ENCODE measurements around the gene DHPS.
"Not testable (repeated sequence)": the region's sequence is repeated elsewhere in the genome, so short reads cannot be mapped to it uniquely, and the experiment has no call there.

Gene DHPS

GRCh38 chr19:12681074-12681987 lies at the start of gene DHPS:
DHPS (minus strand) TSS chr19:12681880; CDS start chr19:12681766, 114 bp downstream.
- Mint-ChIP-seq H3K9me3 (no peaks in the 10 kb centered on the region), H3K27ac (peak within 1 kb of the TSS; percentile 89), H3K27me3 (ENCODE audit: low read depth) (no peaks in the 10 kb centered on the region), H3K36me3 (ENCODE audit: low read depth) (peaks cover 30% of the 10 kb centered on the region), H3K4me1 (ENCODE audit: low read depth) (peaks cover 14% of the 10 kb centered on the region), H3K4me3 (peak within 1 kb of the TSS; percentile 93)
- peak; percentile 91 for DNase-seq (ENCODE audit: low spot score)

GRCh38 chr19:12731337-12731736 lies 49.7 kb upstream of the DHPS start:
- no peak overlapping the region for H3K4me3 Mint-ChIP-seq
- no peaks in the 10 kb centered on the region for H3K9me3 Mint-ChIP-seq
- no peaks in the 10 kb centered on the region for H3K27me3 Mint-ChIP-seq (ENCODE audit: low read depth)
- no peak overlapping the region for H3K27ac Mint-ChIP-seq
- peaks cover 14% of the 10 kb centered on the region for H3K4me1 Mint-ChIP-seq (ENCODE audit: low read depth)
- no peak for DNase-seq (ENCODE audit: low spot score)
- H3K36me3 Mint-ChIP-seq (ENCODE audit: low read depth), result peaks cover 48% of the 10 kb centered on the region

DNA sequence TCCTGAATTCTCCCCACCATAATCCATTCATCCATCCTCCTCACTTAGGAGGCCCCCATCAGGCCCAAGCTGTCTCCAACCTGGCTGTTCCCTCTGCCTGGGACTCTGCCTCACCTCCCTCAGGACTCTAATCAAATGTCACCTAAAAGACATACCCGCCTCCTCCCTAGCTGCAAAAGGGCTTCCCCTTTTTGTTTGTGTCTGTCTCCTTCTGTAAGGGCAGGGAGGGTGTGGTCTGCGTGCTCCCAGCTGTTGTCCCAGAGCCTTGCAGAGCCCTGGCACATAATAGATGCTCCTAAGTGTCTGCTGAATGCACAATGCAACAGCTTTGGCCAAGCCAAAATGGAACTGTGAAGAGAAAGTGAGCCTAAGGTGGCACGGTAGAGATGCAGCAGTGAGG lies 48.4 kb upstream of the DHPS start:
- Mint-ChIP-seq H3K36me3 (ENCODE audit: low read depth) (peaks cover 48% of the 10 kb centered on the region), H3K4me3 (no peak overlapping the region), H3K4me1 (ENCODE audit: low read depth) (peaks cover 14% of the 10 kb centered on the region), H3K9me3 (no peaks in the 10 kb centered on the region), H3K27me3 (ENCODE audit: low read depth) (no peaks in the 10 kb centered on the region), H3K27ac (no peak overlapping the region)
- DNase-seq (ENCODE audit: low spot score), result no peak

- H3K27me3 Mint-ChIP-seq (ENCODE audit: low read depth), result no peaks in the 10 kb centered on the region
- no peak for DNase-seq (ENCODE audit: low spot score)
- H3K4me1 Mint-ChIP-seq (ENCODE audit: low read depth), result peaks cover 14% of the 10 kb centered on the region
- peaks cover 39% of the 10 kb centered on the region for H3K36me3 Mint-ChIP-seq (ENCODE audit: low read depth)
- no peak overlapping the region for H3K27ac Mint-ChIP-seq
- H3K9me3 Mint-ChIP-seq, result no peaks in the 10 kb centered on the region
- no peak overlapping the region for H3K4me3 Mint-ChIP-seq
Observed at GRCh38 chr19:12727745-12728433, 46.2 kb upstream of the DHPS start.

DNA sequence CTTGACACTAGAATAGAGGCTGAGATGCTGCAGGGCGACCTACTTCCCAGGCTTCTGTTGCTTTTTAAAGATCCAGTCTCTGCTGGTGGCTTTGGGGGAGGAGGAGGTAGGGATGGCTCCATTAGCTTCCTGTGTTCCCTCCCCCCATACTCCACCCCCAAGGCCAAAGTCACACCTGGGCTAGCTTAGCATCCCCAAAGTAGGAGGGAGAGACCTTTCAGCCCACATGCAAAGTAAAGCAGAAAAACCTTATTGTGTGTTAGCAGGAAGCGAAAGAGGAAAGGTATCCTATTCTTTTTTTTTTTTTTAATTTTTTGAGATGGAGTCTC lies 45.3 kb upstream of the DHPS start:
- peaks cover 37% of the 10 kb centered on the region for H3K36me3 Mint-ChIP-seq (ENCODE audit: low read depth)
- H3K4me3 Mint-ChIP-seq, result no peak overlapping the region
- H3K4me1 Mint-ChIP-seq (ENCODE audit: low read depth), result peaks cover 11% of the 10 kb centered on the region
- H3K9me3 Mint-ChIP-seq, result no peaks in the 10 kb centered on the region
- DNase-seq (ENCODE audit: low spot score), result no peak
- no peaks in the 10 kb centered on the region for H3K27me3 Mint-ChIP-seq (ENCODE audit: low read depth)
- H3K27ac Mint-ChIP-seq, result no peak overlapping the region

DNA sequence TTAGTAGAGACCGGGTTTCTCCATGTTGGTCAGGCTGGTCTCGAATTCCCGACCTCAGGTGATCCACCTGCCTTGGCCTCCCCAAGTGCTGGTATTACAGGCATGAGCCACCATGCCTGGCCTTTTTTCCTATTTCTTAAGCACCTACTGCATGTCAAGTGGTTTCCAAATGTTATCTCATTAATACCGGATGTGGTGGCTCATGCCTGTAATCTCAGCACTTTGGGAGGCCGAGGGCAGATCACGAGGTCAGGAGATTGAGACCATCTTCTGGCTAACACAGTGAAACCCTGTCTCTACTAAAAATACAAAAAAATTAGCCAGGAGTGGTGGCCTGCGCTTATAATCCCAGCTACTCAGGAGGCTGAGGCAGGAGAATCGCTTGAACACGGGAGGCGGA lies 43.9 kb upstream of the DHPS start:
- H3K27me3 Mint-ChIP-seq (ENCODE audit: low read depth); H3K27ac Mint-ChIP-seq; H3K9me3 Mint-ChIP-seq; DNase-seq (ENCODE audit: low spot score); H3K4me3 Mint-ChIP-seq: not testable (repeated sequence)
- Mint-ChIP-seq H3K4me1 (ENCODE audit: low read depth) (peaks cover 16% of the 10 kb centered on the region), H3K36me3 (ENCODE audit: low read depth) (peaks cover 39% of the 10 kb centered on the region)

DNA sequence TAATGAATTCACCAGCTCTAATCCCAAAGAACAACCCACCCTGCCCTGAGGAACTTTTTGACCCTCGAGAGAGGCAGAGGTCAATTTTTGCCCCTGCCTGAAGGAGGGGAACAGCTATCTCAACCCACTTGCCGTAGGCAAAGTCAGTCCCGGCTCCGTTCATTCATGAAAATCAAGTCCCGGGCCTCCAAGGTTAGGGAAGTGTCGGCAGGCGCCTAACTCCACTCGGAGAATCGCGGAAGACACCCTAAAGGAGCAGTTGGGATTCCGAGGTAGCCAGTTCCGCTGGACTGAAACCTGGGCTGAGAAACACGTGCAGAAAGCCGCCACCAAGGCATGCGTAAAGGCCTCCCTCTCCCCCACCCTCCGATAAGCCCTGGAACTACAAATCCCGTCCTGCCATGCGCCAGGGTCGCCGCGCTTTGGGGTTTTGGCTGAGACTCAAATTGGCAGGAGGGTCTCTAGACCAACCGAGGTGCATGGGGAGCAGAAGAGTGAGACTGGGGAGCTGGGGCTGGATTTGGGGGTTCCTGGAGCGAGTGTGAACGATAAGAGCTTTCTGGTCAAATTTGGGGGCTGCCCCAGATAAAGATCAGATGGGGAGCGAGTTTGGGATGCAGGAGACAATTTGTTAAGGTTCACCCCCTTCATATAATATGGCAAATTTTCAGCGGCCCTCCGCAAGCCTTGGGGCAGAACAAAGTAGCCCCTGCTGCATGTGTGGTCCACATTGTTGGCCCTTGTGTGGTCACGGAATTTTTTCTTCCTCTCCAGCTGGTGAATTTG lies 42.2 kb upstream of the DHPS start, which contains the start of gene TNPO2:
Gene TNPO2 (minus strand): TSS at position 292 of the 786 bp plus-strand sequence. CDS start 2,955 bp downstream, outside the sequence.
- H3K36me3 Mint-ChIP-seq (ENCODE audit: low read depth), result peaks cover 28% of the 10 kb centered on the region
- peaks cover 14% of the 10 kb centered on the region for H3K4me1 Mint-ChIP-seq (ENCODE audit: low read depth)
- H3K27me3 Mint-ChIP-seq (ENCODE audit: low read depth), result no peaks in the 10 kb centered on the region
- peak within 1 kb of the TSS; percentile 89 for H3K4me3 Mint-ChIP-seq
- H3K27ac Mint-ChIP-seq, result peak within 1 kb of the TSS; percentile 79
- DNase-seq (ENCODE audit: low spot score), result peak; percentile 74
- no peaks in the 10 kb centered on the region for H3K9me3 Mint-ChIP-seq

DNA sequence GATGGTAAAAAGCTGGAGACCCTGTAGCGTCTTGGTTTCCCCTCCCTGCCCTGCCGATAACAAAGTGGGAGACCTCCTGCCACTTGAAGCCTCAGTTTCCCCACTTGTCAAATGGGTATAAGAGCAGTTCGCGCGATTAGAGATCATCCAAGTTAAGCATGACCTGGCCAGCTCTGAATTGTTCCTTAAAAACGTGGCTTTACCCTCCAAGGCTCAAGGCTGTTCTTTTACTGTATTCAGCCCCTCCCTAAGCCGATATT lies 41.6 kb upstream of the DHPS start:
- Mint-ChIP-seq H3K4me1 (ENCODE audit: low read depth) (peaks cover 14% of the 10 kb centered on the region), H3K4me3 (peak overlapping the region; percentile 89), H3K27ac (peak overlapping the region; percentile 79), H3K36me3 (ENCODE audit: low read depth) (peaks cover 30% of the 10 kb centered on the region), H3K9me3 (no peaks in the 10 kb centered on the region), H3K27me3 (ENCODE audit: low read depth) (no peaks in the 10 kb centered on the region)
- DNase-seq (ENCODE audit: low spot score), result no peak

- Mint-ChIP-seq H3K4me1 (ENCODE audit: low read depth) (peaks cover 14% of the 10 kb centered on the region), H3K27ac (peak overlapping the region; percentile 79), H3K4me3 (peak overlapping the region; percentile 89), H3K27me3 (ENCODE audit: low read depth) (no peaks in the 10 kb centered on the region), H3K9me3 (no peaks in the 10 kb centered on the region), H3K36me3 (ENCODE audit: low read depth) (peaks cover 26% of the 10 kb centered on the region)
- DNase-seq (ENCODE audit: low spot score), result peak; percentile 94
Observed at GRCh38 chr19:12722566-12723380, 41.1 kb upstream of the DHPS start.

- peak; percentile 15 for DNase-seq (ENCODE audit: low spot score)
- Mint-ChIP-seq H3K4me1 (ENCODE audit: low read depth) (peaks cover 14% of the 10 kb centered on the region), H3K27ac (peak overlapping the region; percentile 91), H3K4me3 (peak overlapping the region; percentile 97), H3K9me3 (no peaks in the 10 kb centered on the region), H3K27me3 (ENCODE audit: low read depth) (no peaks in the 10 kb centered on the region), H3K36me3 (ENCODE audit: low read depth) (peaks cover 23% of the 10 kb centered on the region)
Observed at GRCh38 chr19:12721656-12722565, 40.2 kb upstream of the DHPS start.

- H3K4me1 Mint-ChIP-seq (ENCODE audit: low read depth), result peaks cover 14% of the 10 kb centered on the region
- H3K27me3 Mint-ChIP-seq (ENCODE audit: low read depth), result no peaks in the 10 kb centered on the region
- H3K27ac Mint-ChIP-seq, result peak overlapping the region; percentile 91
Observed at GRCh38 chr19:12720851-12721655, 39.4 kb upstream of the DHPS start.

DNA sequence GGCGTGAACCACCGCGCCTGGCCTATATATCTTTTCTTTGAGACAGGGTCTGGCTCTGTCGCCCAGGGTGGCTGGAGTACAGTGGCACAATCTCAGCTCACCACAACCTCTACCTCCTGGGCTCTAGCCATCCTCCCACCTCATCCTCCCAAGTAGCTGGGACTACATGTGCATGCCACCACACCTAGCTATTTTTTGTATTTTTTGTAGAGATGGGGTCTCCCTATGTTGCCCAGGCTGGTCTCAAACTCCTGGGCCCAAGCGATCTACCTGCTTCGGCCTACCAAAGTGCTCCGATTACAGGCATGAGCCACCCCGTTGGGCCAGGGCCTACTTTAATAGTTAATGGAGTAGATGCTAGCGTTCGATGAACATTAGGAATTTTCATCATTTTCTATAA lies 38.6 kb upstream of the DHPS start:
- Mint-ChIP-seq H3K4me3 (peak overlapping the region; percentile 85), H3K9me3 (no peaks in the 10 kb centered on the region), H3K27me3 (ENCODE audit: low read depth) (no peaks in the 10 kb centered on the region), H3K4me1 (ENCODE audit: low read depth) (peaks cover 14% of the 10 kb centered on the region), H3K27ac (peak overlapping the region; percentile 76), H3K36me3 (ENCODE audit: low read depth) (peaks cover 27% of the 10 kb centered on the region)
- DNase-seq (ENCODE audit: low spot score), result no peak

More at GRCh38 chr19:12720851-12721655, 39.4 kb upstream of the DHPS start:
- Mint-ChIP-seq H3K36me3 (ENCODE audit: low read depth) (peaks cover 27% of the 10 kb centered on the region), H3K4me3 (peak overlapping the region; percentile 97), H3K9me3 (no peaks in the 10 kb centered on the region)
- DNase-seq (ENCODE audit: low spot score), result no peak
